Measurements from ENCODE around the gene PLXNA4.

DNA sequence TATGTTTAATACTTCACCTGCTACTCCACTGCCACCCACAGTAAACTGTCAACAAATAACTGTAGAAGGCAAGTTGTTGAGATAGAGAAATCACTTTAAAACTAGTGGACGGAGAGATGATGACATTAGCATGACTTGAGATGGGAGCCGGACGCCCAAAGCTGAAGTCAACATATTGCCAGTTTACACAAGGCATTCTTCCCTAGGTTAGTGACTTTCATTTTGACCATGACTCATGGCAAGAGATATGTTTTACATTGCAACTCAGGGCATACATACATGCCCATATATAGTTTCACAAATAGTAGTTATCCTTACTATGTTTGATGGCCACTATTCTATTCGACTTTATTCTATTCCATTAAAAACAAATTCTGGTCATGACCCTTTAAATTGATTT lies 296.6 kb downstream of the PLXNA4 start:
- TF ChIP-seq ZNF274 (IDR thresholded peaks at IDR 0.05; ENCODE audit: low read length) (no peak), ZNF274 (tag by site-specific recombination; IDR thresholded peaks at IDR 0.05; ENCODE audit: borderline replicate concordance) (no peak), ZFP37 (tag by site-specific recombination; IDR thresholded peaks at IDR 0.05) (no peak), ZNF140 (tag by site-specific recombination; IDR thresholded peaks at IDR 0.05) (no peak)

Data from HEK293 (cell line).